ENCODE results near the gene OR4N2.
"Not testable (repeated sequence)": the region's sequence is repeated elsewhere in the genome, so short reads cannot be mapped to it uniquely, and the experiment has no call there.

Gene OR4N2

DNA sequence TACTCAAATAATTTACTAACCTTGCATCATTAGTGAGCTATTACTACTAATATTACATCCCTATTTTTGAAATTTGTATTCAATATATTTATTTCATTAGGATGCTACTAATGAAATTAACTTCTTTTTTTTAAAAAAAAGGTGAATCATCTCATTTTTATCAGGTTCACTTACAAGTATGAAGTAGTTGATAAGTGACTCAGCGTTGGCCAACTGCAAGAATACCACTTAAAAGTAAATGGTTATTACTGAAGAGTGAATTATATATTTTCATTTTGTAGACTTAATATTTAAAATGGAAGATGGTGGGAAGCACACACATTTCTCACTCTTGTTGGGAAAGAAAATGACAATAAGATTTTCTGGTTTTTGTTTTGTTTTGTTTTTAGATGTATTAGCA is 19.6 kb downstream of the OR4N2 start:
- Histone ChIP-seq H3K4me3 (ENCODE audit: severe bottlenecking) (no peak overlapping the region), H3K27me3 (ENCODE audit: insufficient read depth, poor library complexity, severe bottlenecking) (peaks cover 9% of the 10 kb centered on the region), H3K27ac (ENCODE audit: poor library complexity, severe bottlenecking) (no peak overlapping the region), H3K4me1 (ENCODE audit: insufficient read depth, poor library complexity, severe bottlenecking) (no peaks in the 10 kb centered on the region), H3K36me3 (ENCODE audit: low read depth) (no peaks in the 10 kb centered on the region), H3K9me3 (ENCODE audit: severe bottlenecking) (no peaks in the 10 kb centered on the region)
- no peak for DNase-seq (ENCODE audit: low spot score)
- TF ChIP-seq CTCF (IDR thresholded peaks at IDR 0.05; ENCODE audit: poor library complexity, severe bottlenecking): no peak
- no peak for ATAC-seq (ENCODE audit: low read depth)

- 0 out of 3 replicates have a peak, but pooled peaks have one; percentile 23 for ATAC-seq (ENCODE audit: low read depth)
- peaks cover 9% of the 10 kb centered on the region for H3K27me3 ChIP-seq (ENCODE audit: insufficient read depth, poor library complexity, severe bottlenecking)
Measured at GRCh38 chr14:19823765-19824164, 20.2 kb downstream of the OR4N2 start.

GRCh38 chr14:19827626-19828244 is 24.2 kb downstream of the OR4N2 start:
- H3K36me3 ChIP-seq (ENCODE audit: low read depth); DNase-seq (ENCODE audit: low spot score); H3K27me3 ChIP-seq (ENCODE audit: insufficient read depth, poor library complexity, severe bottlenecking); ATAC-seq (ENCODE audit: low read depth); H3K9me3 ChIP-seq (ENCODE audit: severe bottlenecking); H3K4me3 ChIP-seq (ENCODE audit: severe bottlenecking); H3K4me1 ChIP-seq (ENCODE audit: insufficient read depth, poor library complexity, severe bottlenecking); H3K27ac ChIP-seq (ENCODE audit: poor library complexity, severe bottlenecking): not testable (repeated sequence)

More at GRCh38 chr14:19823765-19824164, 20.2 kb downstream of the OR4N2 start:
- Histone ChIP-seq H3K9me3 (ENCODE audit: severe bottlenecking) (no peaks in the 10 kb centered on the region), H3K4me3 (ENCODE audit: severe bottlenecking) (no peak overlapping the region), H3K27ac (ENCODE audit: poor library complexity, severe bottlenecking) (no peak overlapping the region), H3K36me3 (ENCODE audit: low read depth) (no peaks in the 10 kb centered on the region), H3K4me1 (ENCODE audit: insufficient read depth, poor library complexity, severe bottlenecking) (no peaks in the 10 kb centered on the region)
- no peak for TF ChIP-seq CTCF (IDR thresholded peaks at IDR 0.05; ENCODE audit: poor library complexity, severe bottlenecking)
- DNase-seq (ENCODE audit: low spot score): no peak

- no peak overlapping the region for H3K4me3 ChIP-seq (ENCODE audit: severe bottlenecking)
- no peaks in the 10 kb centered on the region for H3K9me3 ChIP-seq (ENCODE audit: severe bottlenecking)
- ATAC-seq (ENCODE audit: low read depth): no peak
- H3K36me3 ChIP-seq (ENCODE audit: low read depth): no peaks in the 10 kb centered on the region
- DNase-seq (ENCODE audit: low spot score): no peak
- no peaks in the 10 kb centered on the region for H3K27me3 ChIP-seq (ENCODE audit: insufficient read depth, poor library complexity, severe bottlenecking)
- TF ChIP-seq CTCF (IDR thresholded peaks at IDR 0.05; ENCODE audit: poor library complexity, severe bottlenecking): no peak
- no peaks in the 10 kb centered on the region for H3K4me1 ChIP-seq (ENCODE audit: insufficient read depth, poor library complexity, severe bottlenecking)
- no peak overlapping the region for H3K27ac ChIP-seq (ENCODE audit: poor library complexity, severe bottlenecking)
Measured at GRCh38 chr14:19828314-19828713, 24.7 kb downstream of the OR4N2 start.

GRCh38 chr14:19834203-19834848 is 30.8 kb downstream of the OR4N2 start:
- H3K9me3 ChIP-seq (ENCODE audit: severe bottlenecking); ATAC-seq (ENCODE audit: low read depth): not testable (repeated sequence)
- DNase-seq (ENCODE audit: low spot score): peak; percentile 19

GRCh38 chr14:19838433-19838832 is 34.9 kb downstream of the OR4N2 start:
- Histone ChIP-seq H3K9me3 (ENCODE audit: severe bottlenecking) (no peaks in the 10 kb centered on the region), H3K27ac (ENCODE audit: poor library complexity, severe bottlenecking) (no peak overlapping the region), H3K36me3 (ENCODE audit: low read depth) (no peaks in the 10 kb centered on the region), H3K4me3 (ENCODE audit: severe bottlenecking) (no peak overlapping the region), H3K27me3 (ENCODE audit: insufficient read depth, poor library complexity, severe bottlenecking) (peaks cover 4% of the 10 kb centered on the region), H3K4me1 (ENCODE audit: insufficient read depth, poor library complexity, severe bottlenecking) (no peaks in the 10 kb centered on the region)
- ATAC-seq (ENCODE audit: low read depth) (no peak), DNase-seq (ENCODE audit: low spot score) (no peak)
- no peak for TF ChIP-seq CTCF (IDR thresholded peaks at IDR 0.05; ENCODE audit: poor library complexity, severe bottlenecking)

More at GRCh38 chr14:19834203-19834848, 30.8 kb downstream of the OR4N2 start:
- not testable (repeated sequence) for H3K4me1 ChIP-seq (ENCODE audit: insufficient read depth, poor library complexity, severe bottlenecking); H3K27ac ChIP-seq (ENCODE audit: poor library complexity, severe bottlenecking); H3K27me3 ChIP-seq (ENCODE audit: insufficient read depth, poor library complexity, severe bottlenecking); H3K4me3 ChIP-seq (ENCODE audit: severe bottlenecking); H3K36me3 ChIP-seq (ENCODE audit: low read depth)
